ENCODE results near the gene BCAP29. TPM values are rescaled to one million over a fixed set of nuclear protein-coding genes. Genes with fewer than 3 reads are reported as not detected.

Gene BCAP29
- total and polyA plus RNA-seq, 9 of the 15 experiments (the other 6 are each of a cell fraction or from before 2014, with no cell fraction given), result 63.4 to 137 (median 79.7) TPM

DNA sequence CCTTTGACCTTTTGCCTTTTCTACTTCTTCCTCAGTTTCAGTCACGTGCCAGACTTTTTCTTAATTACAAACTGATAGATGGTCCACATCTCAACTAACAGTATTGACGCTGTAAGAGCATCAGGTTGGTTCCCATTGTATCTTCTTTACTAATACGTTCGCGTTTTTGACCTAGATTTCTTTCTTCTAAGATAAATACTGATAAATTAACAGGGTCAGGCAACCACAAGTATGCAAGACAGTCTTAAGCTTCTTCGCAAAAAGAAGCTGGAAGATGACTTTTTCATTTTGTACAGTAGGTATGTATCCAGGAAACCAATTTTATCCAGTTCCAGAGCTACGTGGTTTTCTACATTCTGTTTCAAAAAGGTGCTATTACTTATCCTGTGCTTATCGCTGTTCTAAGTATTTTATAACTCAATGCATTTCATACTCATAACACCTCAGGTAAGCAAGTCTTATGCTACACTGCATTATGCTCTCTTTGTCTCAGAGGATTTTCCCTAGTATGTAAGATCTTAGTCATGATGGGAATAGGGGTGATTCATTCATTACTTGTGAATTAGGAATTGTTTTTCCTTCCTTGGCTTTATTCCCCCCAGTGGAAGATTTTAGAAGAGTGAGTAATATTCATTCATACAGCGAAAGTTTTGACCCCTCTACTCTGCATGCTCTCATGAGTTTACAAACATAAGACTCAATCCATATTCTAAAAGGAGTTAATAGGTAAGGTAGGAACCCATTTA is 15.3 kb upstream of the BCAP29 start:
- H2AFZ ChIP-seq (ENCODE audit: low read depth, low read length), result peak overlapping the region; percentile 98
- in situ Hi-C loops (cut with MboI) (no loop called here), intact Hi-C loops (cut with micrococcal nuclease) (loop anchor here (5.0 kb wide), 1 partner anchor 102 kb away; no protein-coding TSS in a partner anchor)
- peaks cover 35% of the 10 kb centered on the region for H3K36me3 ChIP-seq (ENCODE audit: control insufficient read depth, insufficient read depth, low read length)
- FAIRE-seq (no peak), DNase-seq (ENCODE audit: extremely low read depth in 1 of 4, low spot score in 3 of 4) (no peak), ATAC-seq (no peak)
- BruUV-seq (replicated peaks), result TSS peak; percentile 52
- H3K27me3 ChIP-seq (ENCODE audit: control insufficient read depth in 2 of 2, insufficient read depth in 2 of 2, low read length in 2 of 2), result no peaks in the 10 kb centered on the region
- H3K4me1 ChIP-seq (replicated peaks in 1 of 2; ENCODE audit: control insufficient read depth in 2 of 2, insufficient read depth in 2 of 2, low read length in 2 of 2), result peaks cover 10 to 24% of the 10 kb centered on the region in 2 experiments; a peak in 4 of 5 replicates
- peaks cover 60% of the 10 kb centered on the region for H3K79me2 ChIP-seq (ENCODE audit: control insufficient read depth, insufficient read depth, low read length)
- ChIA-PET POLR2A (interaction anchor here (0.7 to 3.7 kb wide), 13 partner anchors 8 to 396 kb away, joined by 3 to 16 read pairs (median 5); partner anchors contain the start of genes BCAP29 and HBP1), CTCF (ENCODE audit: low intra/inter-chr PET ratio) (no interaction called here)
- H3K9me1 ChIP-seq (ENCODE audit: control insufficient read depth, insufficient read depth, low read length), result no peaks in the 10 kb centered on the region
- peak overlapping the region; percentile 74 for H3K4me3 ChIP-seq
- peak overlapping the region; percentile 81 for H3K27ac ChIP-seq (ENCODE audit: extremely low read depth, low read depth, low read length)
- H3K9me3 ChIP-seq (replicated peaks; ENCODE audit: control insufficient read depth, insufficient read depth, low read depth, low read length), result no peaks in the 10 kb centered on the region
- peak overlapping the region; percentile 89 for H3K4me2 ChIP-seq (ENCODE audit: insufficient read depth, low read length)
- 23% methylated on average over 9 of the region's 9 CpGs for WGBS (ENCODE audit: insufficient coverage, low coverage, missing lambda C conversion rate)
- H3K9ac ChIP-seq (ENCODE audit: insufficient read depth in 1 of 2, low read depth in 2 of 2, low read length in 2 of 2), result peak overlapping the region; percentile 92 to 99
- H4K20me1 ChIP-seq (replicated peaks; ENCODE audit: control insufficient read depth, insufficient read depth, low read length), result peaks cover under 1% of the 10 kb centered on the region; the same call in 1 of the 2 replicates
- TF ChIP-seq TGIF2 (CRISPR knock-in tag; IDR thresholded peaks at IDR 0.05), result no peak
- TF ChIP-seq ZNF41 (CRISPR knock-in tag; conservative IDR thresholded peaks at IDR 0.05), result no peak
- TF ChIP-seq SIN3A (IDR thresholded peaks at IDR 0.05; ENCODE audit: borderline replicate concordance in 2 of 2, control insufficient read depth in 1 of 2, low read depth in 2 of 2, low read length in 2 of 2), result no peak
- TF ChIP-seq, protein P1, sequence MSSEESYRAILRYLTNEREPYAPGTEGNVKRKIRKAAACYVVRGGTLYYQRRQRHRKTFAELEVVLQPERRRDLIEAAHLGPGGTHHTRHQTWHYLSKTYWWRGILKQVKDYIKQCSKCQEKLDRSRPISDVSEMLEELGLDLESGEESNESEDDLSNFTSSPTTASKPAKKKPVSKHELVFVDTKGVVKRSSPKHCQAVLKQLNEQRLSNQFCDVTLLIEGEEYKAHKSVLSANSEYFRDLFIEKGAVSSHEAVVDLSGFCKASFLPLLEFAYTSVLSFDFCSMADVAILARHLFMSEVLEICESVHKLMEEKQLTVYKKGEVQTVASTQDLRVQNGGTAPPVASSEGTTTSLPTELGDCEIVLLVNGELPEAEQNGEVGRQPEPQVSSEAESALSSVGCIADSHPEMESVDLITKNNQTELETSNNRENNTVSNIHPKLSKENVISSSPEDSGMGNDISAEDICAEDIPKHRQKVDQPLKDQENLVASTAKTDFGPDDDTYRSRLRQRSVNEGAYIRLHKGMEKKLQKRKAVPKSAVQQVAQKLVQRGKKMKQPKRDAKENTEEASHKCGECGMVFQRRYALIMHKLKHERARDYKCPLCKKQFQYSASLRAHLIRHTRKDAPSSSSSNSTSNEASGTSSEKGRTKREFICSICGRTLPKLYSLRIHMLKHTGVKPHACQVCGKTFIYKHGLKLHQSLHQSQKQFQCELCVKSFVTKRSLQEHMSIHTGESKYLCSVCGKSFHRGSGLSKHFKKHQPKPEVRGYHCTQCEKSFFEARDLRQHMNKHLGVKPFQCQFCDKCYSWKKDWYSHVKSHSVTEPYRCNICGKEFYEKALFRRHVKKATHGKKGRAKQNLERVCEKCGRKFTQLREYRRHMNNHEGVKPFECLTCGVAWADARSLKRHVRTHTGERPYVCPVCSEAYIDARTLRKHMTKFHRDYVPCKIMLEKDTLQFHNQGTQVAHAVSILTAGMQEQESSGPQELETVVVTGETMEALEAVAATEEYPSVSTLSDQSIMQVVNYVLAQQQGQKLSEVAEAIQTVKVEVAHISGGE (CRISPR knock-in tag; IDR thresholded peaks at IDR 0.05), result 0 out of 6 replicates have a peak, but pooled peaks of 1 of the 3 experiments have one; percentile 10
- 0 out of 2 replicates have a peak, but pooled peaks have one; percentile 32 for TF ChIP-seq ZSCAN29 (IDR thresholded peaks at IDR 0.05)
- TF ChIP-seq TEAD2 (tag; IDR thresholded peaks at IDR 0.05), result no peak
- TF ChIP-seq RAD51 (IDR thresholded peaks at IDR 0.05; ENCODE audit: borderline replicate concordance, low read depth), result peak; percentile 88
- TF ChIP-seq HDAC2 (IDR thresholded peaks at IDR 0.05), result no peak
- no peak for TF ChIP-seq ZBTB33 (CRISPR knock-in tag; IDR thresholded peaks at IDR 0.05)
- no peak for TF ChIP-seq ZNF511 (CRISPR knock-in tag; IDR thresholded peaks at IDR 0.05)
- TF ChIP-seq NR2C1 (IDR thresholded peaks at IDR 0.05), result peak; percentile 95
- peak; percentile 96; the same call in 1 of the 2 replicates for TF ChIP-seq NR2C1 (tag; IDR thresholded peaks at IDR 0.05)
- TF ChIP-seq DPF2 (IDR thresholded peaks at IDR 0.05), result 0 out of 2 replicates have a peak, but pooled peaks have one; percentile 13
- TF ChIP-seq, protein P2, sequence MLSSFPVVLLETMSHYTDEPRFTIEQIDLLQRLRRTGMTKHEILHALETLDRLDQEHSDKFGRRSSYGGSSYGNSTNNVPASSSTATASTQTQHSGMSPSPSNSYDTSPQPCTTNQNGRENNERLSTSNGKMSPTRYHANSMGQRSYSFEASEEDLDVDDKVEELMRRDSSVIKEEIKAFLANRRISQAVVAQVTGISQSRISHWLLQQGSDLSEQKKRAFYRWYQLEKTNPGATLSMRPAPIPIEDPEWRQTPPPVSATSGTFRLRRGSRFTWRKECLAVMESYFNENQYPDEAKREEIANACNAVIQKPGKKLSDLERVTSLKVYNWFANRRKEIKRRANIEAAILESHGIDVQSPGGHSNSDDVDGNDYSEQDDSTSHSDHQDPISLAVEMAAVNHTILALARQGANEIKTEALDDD (IDR thresholded peaks at IDR 0.05), result no peak
